CD4-positive, alpha-beta T cell (primary cell): ENCODE results near the gene OR9A2. TPM values are rescaled to one million over a fixed set of nuclear protein-coding genes. Genes with fewer than 3 reads are reported as not detected.

Experiments
- ATAC-seq: fragments of 200-7000 bp; cut with Tn5 transposase; one replicate; pipeline ENCODE4 v1.10.0; 2022; ENCODE audit warnings: mild to moderate bottlenecking; ENCODE audit not compliant: poor library complexity
- CTCF ChIA-PET: fragments of 350-600 bp; sonication (Branson Sonifier 250); formaldehyde crosslinking; loops from one replicate; lab custom pipeline; 2021; ENCODE audit warnings: antibody characterized with exemption, inconsistent platforms; lab: Charles Lee
- POLR2A ChIA-PET: fragments of 350-600 bp; sonication (Branson Sonifier 250); formaldehyde crosslinking; loops from one replicate; lab custom pipeline; 2021; ENCODE audit warnings: antibody characterized with exemption, inconsistent platforms; lab: Charles Lee
- DNase-seq, 14 experiments: peaks; one replicate each; pipeline ENCODE4 v3.0.0-alpha.2; 2013 to 2020; ENCODE audit warnings: mixed read lengths in 2 of 14
- H3K27ac ChIP-seq, 2 donors: one replicate each; pipeline versions ENCODE4 v1.5.1 to v1.7.0; 2013; ENCODE audit warnings: low read length in 2 of 2, low read depth in 1 of 2, mild to moderate bottlenecking in 1 of 2
- H3K27me3 ChIP-seq, 2 experiments: 1 replicate in 1 of 2; 2 replicates in 1 of 2; pipeline versions ENCODE4 v1.6.1 to v1.7.0; 2013; ENCODE audit warnings: low read length in 2 of 2, control low read depth in 1 of 2, mild to moderate bottlenecking in 1 of 2, moderate library complexity in 1 of 2; ENCODE audit not compliant: insufficient read depth in 2 of 2, control insufficient read depth in 1 of 2
- H3K36me3 ChIP-seq: one replicate; pipeline ENCODE4 v1.6.1; 2013; ENCODE audit warnings: low read length, control low read depth; ENCODE audit not compliant: insufficient read depth
- H3K4me1 ChIP-seq: one replicate; pipeline ENCODE4 v1.6.1; 2013; ENCODE audit warnings: low read length, control low read depth; ENCODE audit not compliant: insufficient read depth
- H3K4me3 ChIP-seq: one replicate; pipeline ENCODE4 v1.5.1; 2013; ENCODE audit warnings: mild to moderate bottlenecking, low read length, moderate library complexity
- H3K9me3 ChIP-seq, 2 experiments: 1 replicate in 1 of 2; 2 replicates in 1 of 2; pipeline versions ENCODE4 v1.6.1 to v1.7.0; 2013; ENCODE audit warnings: low read length in 2 of 2, mild to moderate bottlenecking in 2 of 2, control low read depth in 1 of 2, moderate library complexity in 1 of 2; ENCODE audit not compliant: control insufficient read depth in 1 of 2, insufficient read depth in 1 of 2
- H3K27ac Mint-ChIP-seq: one replicate; pipeline ENCODE4 v1.8.0; 2020; ENCODE audit warnings: mixed read lengths
- H3K27me3 Mint-ChIP-seq: one replicate; pipeline ENCODE4 v1.8.0; 2021; ENCODE audit warnings: mixed read lengths
- H3K36me3 Mint-ChIP-seq: one replicate; pipeline ENCODE4 v1.8.0; 2021; ENCODE audit warnings: low read depth, mixed read lengths
- H3K4me1 Mint-ChIP-seq: one replicate; pipeline ENCODE4 v1.8.0; 2021; ENCODE audit warnings: low read depth, mixed read lengths
- H3K4me3 Mint-ChIP-seq: one replicate; pipeline ENCODE4 v1.8.0; 2020; ENCODE audit warnings: mild to moderate bottlenecking, mixed read lengths
- H3K9me3 Mint-ChIP-seq: one replicate; pipeline ENCODE4 v1.8.0; 2020; ENCODE audit warnings: mixed read lengths
- intact Hi-C, 2 experiments: fragments of 100-400 bp; cut with DNase I in 1 of 2; cut with micrococcal nuclease in 1 of 2; formaldehyde crosslinking; loops; one replicate each; pipeline versions ENCODE4 v1.15.1 to v1.9.0; 2023 to 2025; cut with DNase I, micrococcal nuclease
- total RNA-seq, 174 experiments: library from RNA in 2 of 174; stranded (reverse) in 2 of 174; gene quantifications; one replicate each; pipeline ENCODE4 v1.2.3 and lab custom pipeline; 2021 to 2026
- TF ChIP-seq, protein P1 (sequence below): fragments of 200-600 bp; IDR thresholded peaks from one replicate; pipeline ENCODE4 v1.8.0; 2022; ENCODE audit warnings: antibody characterized with exemption, mild to moderate bottlenecking

Gene OR9A2
- total RNA-seq, 2 experiments from 2014 or later, result not detected

DNA sequence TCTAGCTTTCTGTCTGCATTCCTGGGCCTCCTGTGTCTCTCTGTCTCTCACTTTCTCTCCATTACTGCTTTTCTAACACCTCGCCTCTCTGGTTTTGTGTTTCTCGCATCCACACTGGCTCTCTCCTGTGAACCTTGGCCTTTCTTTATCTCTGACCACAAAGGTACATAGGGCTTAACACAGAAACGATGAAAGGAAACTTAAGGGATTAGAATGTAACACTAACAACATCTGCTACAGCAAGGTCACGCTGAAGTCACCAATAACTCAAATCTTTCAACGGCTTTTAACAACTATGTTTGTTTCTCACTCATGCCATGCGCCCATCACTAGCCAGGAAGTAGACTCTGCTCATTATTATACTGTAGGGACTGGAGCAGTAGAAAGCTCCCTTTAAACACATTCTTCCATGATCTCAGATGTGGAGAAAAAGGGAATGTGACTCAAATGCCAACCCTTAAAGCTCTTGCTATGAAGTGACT is 15.9 kb upstream of the OR9A2 start:
- no peak for ATAC-seq
- H3K4me1 Mint-ChIP-seq, result no peaks in the 10 kb centered on the region
- Histone ChIP-seq H3K9me3 (no peaks in the 10 kb centered on the region), H3K4me3 (no peak overlapping the region), H3K27me3 (no peaks in the 10 kb centered on the region), H3K36me3 (no peaks in the 10 kb centered on the region), H3K4me1 (no peaks in the 10 kb centered on the region), H3K27ac (no peak overlapping the region)
- no peaks in the 10 kb centered on the region for H3K36me3 Mint-ChIP-seq
- no peaks in the 10 kb centered on the region for H3K9me3 Mint-ChIP-seq
- ChIA-PET POLR2A (no interaction called here), CTCF (no interaction called here)
- no peaks in the 10 kb centered on the region for H3K27me3 Mint-ChIP-seq
- H3K27ac Mint-ChIP-seq, result no peak overlapping the region
- intact Hi-C loops, result no loop called here
- DNase-seq, result no peak
- H3K4me3 Mint-ChIP-seq, result no peak overlapping the region
- TF ChIP-seq, protein P1, sequence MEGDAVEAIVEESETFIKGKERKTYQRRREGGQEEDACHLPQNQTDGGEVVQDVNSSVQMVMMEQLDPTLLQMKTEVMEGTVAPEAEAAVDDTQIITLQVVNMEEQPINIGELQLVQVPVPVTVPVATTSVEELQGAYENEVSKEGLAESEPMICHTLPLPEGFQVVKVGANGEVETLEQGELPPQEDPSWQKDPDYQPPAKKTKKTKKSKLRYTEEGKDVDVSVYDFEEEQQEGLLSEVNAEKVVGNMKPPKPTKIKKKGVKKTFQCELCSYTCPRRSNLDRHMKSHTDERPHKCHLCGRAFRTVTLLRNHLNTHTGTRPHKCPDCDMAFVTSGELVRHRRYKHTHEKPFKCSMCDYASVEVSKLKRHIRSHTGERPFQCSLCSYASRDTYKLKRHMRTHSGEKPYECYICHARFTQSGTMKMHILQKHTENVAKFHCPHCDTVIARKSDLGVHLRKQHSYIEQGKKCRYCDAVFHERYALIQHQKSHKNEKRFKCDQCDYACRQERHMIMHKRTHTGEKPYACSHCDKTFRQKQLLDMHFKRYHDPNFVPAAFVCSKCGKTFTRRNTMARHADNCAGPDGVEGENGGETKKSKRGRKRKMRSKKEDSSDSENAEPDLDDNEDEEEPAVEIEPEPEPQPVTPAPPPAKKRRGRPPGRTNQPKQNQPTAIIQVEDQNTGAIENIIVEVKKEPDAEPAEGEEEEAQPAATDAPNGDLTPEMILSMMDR, result no peak

DNA sequence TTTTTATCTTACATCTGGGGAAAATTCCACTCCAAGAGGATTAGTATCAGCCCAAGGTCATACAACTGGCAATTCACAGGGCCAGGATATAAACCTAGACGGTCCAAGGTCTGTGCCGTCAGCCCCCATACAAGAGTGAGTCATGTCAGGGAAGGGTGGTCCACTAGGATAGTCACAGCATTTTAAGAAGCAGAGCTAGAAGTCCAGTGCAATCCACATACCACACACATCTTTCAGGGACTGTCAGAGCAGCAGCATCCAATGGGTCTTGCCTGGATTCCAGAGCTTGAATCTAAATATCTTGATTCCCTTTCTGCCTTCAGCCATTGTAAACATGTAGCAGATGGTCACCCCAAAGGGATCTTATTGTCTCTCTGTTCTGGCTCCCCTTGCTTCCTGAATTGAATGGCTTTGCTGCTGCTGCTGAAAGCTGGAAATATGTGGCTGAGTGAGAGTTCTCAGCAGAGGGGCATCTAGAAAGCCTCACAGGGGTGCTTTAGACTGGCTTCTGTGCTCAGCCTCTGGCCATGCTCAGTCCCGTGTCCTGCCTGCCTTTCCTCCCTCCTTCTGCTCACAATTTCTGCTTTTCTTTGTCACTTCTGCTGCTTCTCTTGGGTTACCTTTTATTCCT is 15.3 kb upstream of the OR9A2 start:
- Mint-ChIP-seq H3K9me3 (no peaks in the 10 kb centered on the region), H3K36me3 (no peaks in the 10 kb centered on the region), H3K27ac (no peak overlapping the region), H3K27me3 (no peaks in the 10 kb centered on the region), H3K4me3 (no peak overlapping the region), H3K4me1 (no peaks in the 10 kb centered on the region)
- H3K9me3 ChIP-seq, result no peaks in the 10 kb centered on the region
- intact Hi-C loops, result no loop called here
- DNase-seq (no peak), ATAC-seq (no peak)
- TF ChIP-seq, protein P1, result no peak
- H3K27me3 ChIP-seq, result no peaks in the 10 kb centered on the region
- no peaks in the 10 kb centered on the region for H3K4me1 ChIP-seq
- POLR2A ChIA-PET, result no interaction called here
- no peak overlapping the region for H3K4me3 ChIP-seq
- CTCF ChIA-PET, result no interaction called here
- H3K36me3 ChIP-seq, result no peaks in the 10 kb centered on the region
- H3K27ac ChIP-seq, result no peak overlapping the region

DNA sequence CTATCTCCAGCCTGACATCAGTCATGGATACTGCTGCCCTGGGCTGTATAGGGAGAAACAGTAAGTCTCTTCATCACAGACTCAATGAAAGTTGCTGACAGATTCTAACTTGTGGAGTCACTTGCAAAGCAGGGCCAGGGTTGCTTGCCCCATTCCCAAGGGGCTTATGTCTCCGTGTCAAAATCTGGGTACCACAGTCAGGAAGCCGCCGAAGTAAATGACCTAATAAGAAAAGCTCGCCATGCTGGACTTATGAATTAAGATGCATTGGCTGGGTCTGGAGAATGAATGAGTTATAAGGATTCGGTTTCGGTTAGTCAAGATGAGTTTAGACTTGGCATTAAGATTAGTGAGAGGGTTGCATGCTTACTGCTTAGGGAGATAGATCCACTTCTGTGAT is 14.4 kb upstream of the OR9A2 start:
- Mint-ChIP-seq H3K4me3 (no peak overlapping the region), H3K27ac (no peak overlapping the region), H3K9me3 (no peaks in the 10 kb centered on the region), H3K36me3 (no peaks in the 10 kb centered on the region), H3K4me1 (no peaks in the 10 kb centered on the region), H3K27me3 (no peaks in the 10 kb centered on the region)
- Histone ChIP-seq H3K4me3 (no peak overlapping the region), H3K27ac (no peak overlapping the region), H3K36me3 (no peaks in the 10 kb centered on the region), H3K27me3 (no peaks in the 10 kb centered on the region), H3K4me1 (no peaks in the 10 kb centered on the region), H3K9me3 (no peaks in the 10 kb centered on the region)
- CTCF ChIA-PET, result no interaction called here
- TF ChIP-seq, protein P1, result no peak
- DNase-seq (no peak), ATAC-seq (no peak)
- POLR2A ChIA-PET, result no interaction called here
- intact Hi-C loops, result no loop called here
